SH-SY5Y (cell line): Measurements from ENCODE around the gene PKD2L1.

Source experiments
- GATA2 ChIP-seq: IDR thresholded peaks from 2 replicates; pipeline ENCODE4 v1.6.1; 2011; ENCODE audit warnings: mild to moderate bottlenecking, low read depth, low read length
- GATA3 ChIP-seq: IDR thresholded peaks from 2 replicates; pipeline ENCODE4 v1.6.1; 2011; ENCODE audit warnings: low read depth, mild to moderate bottlenecking, low read length, moderate library complexity

- no peak for TF ChIP-seq GATA3
- TF ChIP-seq GATA2: no peak
Measured at GRCh38 chr10:100342627-100342972, 12.6 kb upstream of the PKD2L1 start.
